PC-3 (cell line): ENCODE results near the gene SCN5A.

ENCODE experiments used
- CTCF ChIP-seq: fragments of 300-600 bp; sonication (generic); conservative IDR thresholded peaks from 2 replicates; pipeline ENCODE4 v1.5.1; 2017; ENCODE audit warnings: antibody characterized with exemption, low read depth, mild to moderate bottlenecking, low read length
- EZH2 ChIP-seq: fragments of 300-600 bp; sonication (generic); IDR thresholded peaks from one replicate; pipeline ENCODE4 v1.6.1; 2017; ENCODE audit warnings: antibody characterized with exemption, mild to moderate bottlenecking, low read length; ENCODE audit not compliant: unreplicated experiment
- EZH2phosphoT487 ChIP-seq: fragments of 300-600 bp; sonication (generic); IDR thresholded peaks from 2 replicates; pipeline ENCODE4 v1.6.1; 2018; ENCODE audit warnings: mild to moderate bottlenecking, antibody characterized with exemption, low read length, borderline replicate concordance

GRCh38 chr3:38573556-38573955 lies 75.9 kb downstream of the SCN5A start:
- no peak for TF ChIP-seq CTCF
- no peak for TF ChIP-seq EZH2
- TF ChIP-seq EZH2phosphoT487: no peak
